Mesenchymal stem cell (in vitro differentiated cells and primary cell): ENCODE results near the gene ARHGAP24.

Experiments
- DNase-seq: peaks from one replicate; pipeline ENCODE4 v3.0.0-alpha.2; 2013
- H2AFZ ChIP-seq: one replicate; pipeline ENCODE4 v1.6.1; 2013; ENCODE audit warnings: low read depth, mild to moderate bottlenecking, control low read depth, inconsistent platforms, low read length, moderate library complexity
- H2AK5ac ChIP-seq: 2 replicates; pipeline ENCODE4 v1.6.1; 2013; ENCODE audit warnings: low read length, moderate library complexity, mild to moderate bottlenecking, inconsistent platforms; ENCODE audit not compliant: severe bottlenecking
- H2BK120ac ChIP-seq: one replicate; pipeline ENCODE4 v1.6.1; 2013; ENCODE audit warnings: low read depth, mild to moderate bottlenecking, inconsistent platforms, low read length, moderate library complexity
- H2BK12ac ChIP-seq, 2 experiments: one replicate each; pipeline ENCODE4 v1.6.1; 2013; ENCODE audit warnings: inconsistent platforms in 2 of 2, low read length in 2 of 2, mild to moderate bottlenecking in 2 of 2, moderate library complexity in 2 of 2, control low read depth in 1 of 2
- H2BK15ac ChIP-seq: one replicate; pipeline ENCODE4 v1.6.1; 2013; ENCODE audit warnings: mild to moderate bottlenecking, low read depth, inconsistent platforms; ENCODE audit not compliant: poor library complexity, severe bottlenecking
- H2BK5ac ChIP-seq: 2 replicates; pipeline ENCODE4 v1.6.1; 2013; ENCODE audit warnings: low read depth, mild to moderate bottlenecking, low read length, control low read depth, inconsistent platforms; ENCODE audit not compliant: poor library complexity, severe bottlenecking
- H3K14ac ChIP-seq, 2 experiments: one replicate each; pipeline ENCODE4 v1.6.1; 2013; ENCODE audit warnings: inconsistent platforms in 2 of 2, low read length in 2 of 2, control low read depth in 1 of 2, mild to moderate bottlenecking in 1 of 2, moderate library complexity in 1 of 2
- H3K18ac ChIP-seq, 2 experiments: one replicate each; pipeline ENCODE4 v1.6.1; 2013; ENCODE audit warnings: inconsistent platforms in 2 of 2, low read length in 2 of 2, control low read depth in 1 of 2, low read depth in 1 of 2, mild to moderate bottlenecking in 1 of 2
- H3K23ac ChIP-seq, 2 experiments: one replicate each; pipeline ENCODE4 v1.6.1; 2013; ENCODE audit warnings: inconsistent platforms in 2 of 2, low read length in 2 of 2, mild to moderate bottlenecking in 2 of 2, moderate library complexity in 2 of 2, control low read depth in 1 of 2
- H3K27ac ChIP-seq: 2 replicates; pipeline ENCODE4 v1.5.1; 2013; ENCODE audit warnings: mild to moderate bottlenecking, moderate library complexity, low read length, control low read depth, inconsistent platforms; ENCODE audit not compliant: poor library complexity, severe bottlenecking
- H3K27me3 ChIP-seq, 2 experiments: 2 replicates each; pipeline versions ENCODE4 v1.6.1 to v1.7.0; 2013; ENCODE audit warnings: low read length in 2 of 2, mild to moderate bottlenecking in 2 of 2, moderate library complexity in 2 of 2, control low read depth in 1 of 2, inconsistent platforms in 1 of 2; ENCODE audit not compliant: control insufficient read depth in 1 of 2, insufficient read depth in 1 of 2
- H3K36me3 ChIP-seq, 2 experiments: 2 replicates each; pipeline versions ENCODE4 v1.6.1 to v1.7.0; 2013; ENCODE audit warnings: low read length in 2 of 2, control low read depth in 1 of 2, inconsistent platforms in 1 of 2, low read depth in 1 of 2, mild to moderate bottlenecking in 1 of 2; ENCODE audit not compliant: insufficient read depth in 2 of 2, control insufficient read depth in 1 of 2
- H3K4ac ChIP-seq, 2 experiments: one replicate each; pipeline ENCODE4 v1.6.1; 2013; ENCODE audit warnings: inconsistent platforms in 2 of 2, low read length in 2 of 2, mild to moderate bottlenecking in 2 of 2, moderate library complexity in 2 of 2, control low read depth in 1 of 2, low read depth in 1 of 2
- H3K4me1 ChIP-seq: 2 replicates; pipeline ENCODE4 v1.6.1; 2013; ENCODE audit warnings: low read depth, low read length, control low read depth; ENCODE audit not compliant: control insufficient read depth, insufficient read depth
- H3K4me2 ChIP-seq: 2 replicates; pipeline ENCODE4 v1.6.1; 2013; ENCODE audit warnings: low read length, mild to moderate bottlenecking, inconsistent platforms; ENCODE audit not compliant: poor library complexity, severe bottlenecking
- H3K4me3 ChIP-seq, 2 experiments: 2 replicates each; pipeline versions ENCODE4 v1.5.1 to v1.7.0; 2013; ENCODE audit warnings: low read length in 2 of 2, mild to moderate bottlenecking in 2 of 2, control low read depth in 1 of 2, low read depth in 1 of 2; ENCODE audit not compliant: insufficient read depth in 1 of 2
- H3K79me1 ChIP-seq: replicated peaks from 2 replicates; pipeline ENCODE4 v1.6.1; 2013; ENCODE audit warnings: mild to moderate bottlenecking, control low read depth, low read length, inconsistent platforms; ENCODE audit not compliant: poor library complexity, severe bottlenecking
- H3K9ac ChIP-seq: 2 replicates; pipeline ENCODE4 v1.7.0; 2013; ENCODE audit warnings: mild to moderate bottlenecking, low read length, moderate library complexity
- H3K9me3 ChIP-seq: 2 replicates; pipeline ENCODE4 v1.7.0; 2013; ENCODE audit warnings: mild to moderate bottlenecking, low read length; ENCODE audit not compliant: control insufficient read depth
- H4K8ac ChIP-seq: one replicate; pipeline ENCODE4 v1.6.1; 2013; ENCODE audit warnings: inconsistent platforms, mild to moderate bottlenecking, low read length, moderate library complexity
- H4K91ac ChIP-seq: one replicate; pipeline ENCODE4 v1.6.1; 2013; ENCODE audit warnings: mild to moderate bottlenecking, low read length, inconsistent platforms
- whole genome bisulfite sequencing: methylation state at CpG from one replicate; pipeline ENCODE4 v1.1.7; 2013; ENCODE audit warnings: mixed read lengths; 5-methylcytosine and 5-hydroxymethylcytosine counted together

Gene ARHGAP24

DNA sequence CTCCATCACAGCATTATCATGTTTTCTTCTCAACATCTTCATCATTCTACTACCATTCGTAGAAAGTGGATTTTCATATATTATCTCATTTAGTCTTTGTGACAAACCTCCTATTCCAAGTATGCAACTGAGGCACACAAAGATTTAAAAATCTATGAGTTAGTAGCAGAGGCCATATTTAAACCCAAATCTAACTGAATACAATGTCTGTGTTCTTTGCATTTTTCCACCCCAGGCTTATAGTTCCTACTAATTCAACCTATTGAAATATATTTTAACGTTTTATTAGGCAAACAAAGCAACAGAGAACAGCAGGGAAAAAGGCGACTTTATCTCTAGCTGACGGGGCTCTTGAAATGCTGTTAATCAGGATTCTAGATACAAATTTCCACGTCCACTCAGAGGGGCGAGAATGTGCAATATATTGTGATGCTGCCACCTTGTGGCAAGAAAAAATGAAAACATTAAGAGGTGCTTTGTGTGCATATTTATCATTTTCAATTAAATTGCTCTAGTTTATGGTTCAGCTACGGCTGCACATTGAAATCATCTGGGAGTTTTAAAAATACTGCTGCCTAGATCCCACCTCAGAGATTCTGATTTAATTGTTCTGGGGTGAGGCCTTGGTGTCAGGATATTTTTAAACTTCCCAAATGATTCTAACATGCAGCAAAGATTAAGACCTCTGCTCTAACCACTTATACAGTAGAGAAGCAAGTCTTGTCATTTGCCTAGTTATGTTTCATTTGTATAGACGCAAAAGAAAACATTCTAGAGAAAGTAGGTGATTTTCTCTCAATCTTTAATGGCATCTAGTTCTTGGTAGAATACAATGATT is 569.0 kb downstream of the ARHGAP24 start:
- Histone ChIP-seq H3K23ac (no peak overlapping the region), H3K4me2 (no peak overlapping the region), H3K36me3 (no peaks in the 10 kb centered on the region), H3K9me3 (no peaks in the 10 kb centered on the region), H4K8ac (no peak overlapping the region), H3K4me1 (no peaks in the 10 kb centered on the region), H3K9ac (peak overlapping the region; percentile 73), H3K4ac (no peak overlapping the region), H3K14ac (no peak overlapping the region), H3K27me3 (no peaks in the 10 kb centered on the region), H2BK120ac (no peak overlapping the region), H2AFZ (no peak overlapping the region), H3K79me1 (no peaks in the 10 kb centered on the region), H3K18ac (no peak overlapping the region), H3K27ac (no peak overlapping the region), H2BK12ac (no peak overlapping the region), H2AK5ac (no peak overlapping the region), H3K4me3 (no peak overlapping the region), H4K91ac (no peak overlapping the region), H2BK15ac (no peak overlapping the region), H2BK5ac (no peak overlapping the region)
- DNase-seq: peak; percentile 64
- WGBS: 35% methylated on average over 5 of the region's 8 CpGs

DNA sequence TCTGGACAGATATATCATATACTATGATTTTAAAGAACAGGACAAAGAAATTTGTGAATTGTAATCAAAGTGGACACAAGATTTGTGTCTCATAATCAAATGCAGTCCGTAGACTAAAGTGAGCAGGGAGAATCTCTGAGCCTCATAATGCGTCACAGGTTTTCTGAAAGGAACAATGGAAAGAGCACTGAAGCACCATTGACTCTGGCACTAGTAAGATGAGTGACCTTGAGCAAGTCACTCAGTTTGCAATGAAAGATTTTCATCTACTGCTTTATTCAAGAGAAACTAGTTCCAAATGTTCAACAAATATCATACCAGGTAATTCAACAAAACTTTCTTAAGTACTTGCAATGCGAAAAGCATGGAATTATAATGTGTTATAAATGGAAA is 569.6 kb downstream of the ARHGAP24 start:
- WGBS: 49% methylated on average over 3 of the region's 3 CpGs
- Histone ChIP-seq H3K36me3 (no peaks in the 10 kb centered on the region), H3K4me1 (no peaks in the 10 kb centered on the region), H3K14ac (no peak overlapping the region), H3K4ac (no peak overlapping the region), H2AFZ (no peak overlapping the region), H3K4me3 (no peak overlapping the region), H2BK12ac (no peak overlapping the region), H3K27me3 (no peaks in the 10 kb centered on the region), H4K91ac (no peak overlapping the region), H3K4me2 (no peak overlapping the region), H2AK5ac (no peak overlapping the region), H4K8ac (no peak overlapping the region), H3K79me1 (no peaks in the 10 kb centered on the region), H2BK120ac (no peak overlapping the region), H3K27ac (no peak overlapping the region), H3K9me3 (no peaks in the 10 kb centered on the region), H3K18ac (no peak overlapping the region), H2BK15ac (no peak overlapping the region), H3K9ac (peak overlapping the region; percentile 73), H3K23ac (no peak overlapping the region), H2BK5ac (no peak overlapping the region)
- no peak for DNase-seq

DNA sequence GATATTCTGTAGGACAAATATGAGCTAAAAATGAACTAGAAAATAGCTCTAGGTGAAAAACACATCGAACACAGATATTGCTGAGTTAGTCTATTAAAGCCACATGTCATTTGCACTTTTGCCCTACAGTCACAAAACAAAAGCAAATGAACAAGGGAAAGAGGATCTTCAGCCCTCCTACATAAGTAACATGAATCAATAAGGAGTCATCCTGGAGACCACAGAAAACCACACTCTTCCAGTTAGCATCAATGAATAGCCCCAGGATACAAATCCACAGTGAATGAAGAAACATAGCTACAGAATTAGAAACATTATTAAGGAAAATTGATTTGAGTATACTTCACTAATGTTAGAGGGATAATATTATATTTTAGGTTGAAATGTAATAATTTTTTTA is 573.5 kb downstream of the ARHGAP24 start:
- Histone ChIP-seq H3K27me3 (no peaks in the 10 kb centered on the region), H3K36me3 (no peaks in the 10 kb centered on the region), H3K9ac (peak overlapping the region; percentile 13), H3K18ac (no peak overlapping the region), H3K4ac (no peak overlapping the region), H2AK5ac (no peak overlapping the region), H3K4me3 (no peak overlapping the region), H3K9me3 (no peaks in the 10 kb centered on the region), H2BK5ac (no peak overlapping the region), H2BK12ac (no peak overlapping the region), H4K8ac (no peak overlapping the region), H2AFZ (no peak overlapping the region), H4K91ac (no peak overlapping the region), H3K23ac (no peak overlapping the region), H3K14ac (no peak overlapping the region), H2BK120ac (no peak overlapping the region), H2BK15ac (no peak overlapping the region), H3K79me1 (no peaks in the 10 kb centered on the region), H3K27ac (no peak overlapping the region), H3K4me1 (no peaks in the 10 kb centered on the region), H3K4me2 (no peak overlapping the region)
- no peak for DNase-seq
- 95% methylated on average over 1 of the region's 1 CpG for WGBS

DNA sequence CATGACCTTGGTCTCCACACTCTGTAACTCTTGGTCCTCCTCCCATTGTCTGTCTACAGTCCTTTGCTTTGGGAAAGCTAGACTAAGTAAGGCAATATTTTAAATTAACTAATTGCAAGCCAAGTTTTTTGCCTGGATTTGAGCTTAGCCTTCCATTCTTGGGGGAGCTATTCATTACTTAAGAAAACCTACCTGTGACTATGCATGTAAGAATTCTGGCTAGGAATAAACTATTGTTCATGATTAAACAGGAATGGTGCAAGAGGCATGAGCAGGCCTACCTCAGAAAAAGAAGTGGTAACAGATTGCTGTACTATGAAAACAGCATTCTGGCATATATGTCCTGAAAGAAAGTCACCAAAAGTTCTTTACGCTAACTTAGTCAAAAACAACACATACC is 575.5 kb downstream of the ARHGAP24 start:
- H2BK15ac ChIP-seq: no peak overlapping the region

More for the DNA sequence above, 575.5 kb downstream of the ARHGAP24 start:
- H3K4me2 ChIP-seq: no peak overlapping the region
- H4K91ac ChIP-seq: no peak overlapping the region
- H3K27me3 ChIP-seq: no peaks in the 10 kb centered on the region
- H2BK5ac ChIP-seq: no peak overlapping the region
- DNase-seq: no peak
- no peak overlapping the region for H3K23ac ChIP-seq
- no peak overlapping the region for H3K27ac ChIP-seq
- WGBS: no CpG with 5 or more reads among the region's 1 CpG
- no peak overlapping the region for H3K14ac ChIP-seq
- no peaks in the 10 kb centered on the region for H3K79me1 ChIP-seq
- no peak overlapping the region for H3K9ac ChIP-seq
- no peak overlapping the region for H3K18ac ChIP-seq
- no peak overlapping the region for H2BK120ac ChIP-seq
- no peaks in the 10 kb centered on the region for H3K4me1 ChIP-seq
- H3K4me3 ChIP-seq: no peak overlapping the region
- no peak overlapping the region for H3K4ac ChIP-seq
- no peak overlapping the region for H2AK5ac ChIP-seq
- H3K9me3 ChIP-seq: no peaks in the 10 kb centered on the region
- H4K8ac ChIP-seq: no peak overlapping the region
- H2BK12ac ChIP-seq: no peak overlapping the region
- no peak overlapping the region for H2AFZ ChIP-seq
- no peaks in the 10 kb centered on the region for H3K36me3 ChIP-seq
